Measurements from ENCODE around the gene SHOC2. TPM values are rescaled to one million over a fixed set of nuclear protein-coding genes. Genes with fewer than 3 reads are reported as not detected.

SHOC2 gene
- total and polyA plus RNA-seq, 2 of the 13 experiments (the other 11 are each of a cell fraction or from before 2014, with no cell fraction given): 8.6 to 25.5 TPM

- TF ChIP-seq ZNF496 (CRISPR knock-in tag; IDR thresholded peaks at IDR 0.05; ENCODE audit: insufficient replicate concordance) (no peak), MXD4 (CRISPR knock-in tag; IDR thresholded peaks at IDR 0.05) (peak; percentile 67), ZBTB26 (CRISPR knock-in tag; IDR thresholded peaks at IDR 0.05; ENCODE audit: borderline replicate concordance) (0 out of 2 replicates have a peak, but pooled peaks have one; percentile 39), ZNF512B (CRISPR knock-in tag; IDR thresholded peaks at IDR 0.05; ENCODE audit: borderline replicate concordance) (no peak), SALL1 (CRISPR knock-in tag; IDR thresholded peaks at IDR 0.05) (peak; percentile 61), AHDC1 (CRISPR knock-in tag; IDR thresholded peaks at IDR 0.05; ENCODE audit: borderline replicate concordance) (peak; percentile 60; the same call in 1 of the 2 replicates), SNAPC2 (CRISPR knock-in tag; IDR thresholded peaks at IDR 0.05) (peak; percentile 67; the same call in 1 of the 2 replicates), ZNF30 (CRISPR knock-in tag; IDR thresholded peaks at IDR 0.05) (no peak), ZNF878 (CRISPR knock-in tag; IDR thresholded peaks at IDR 0.05) (peak; percentile 69; the same call in 1 of the 2 replicates), ZNF558 (CRISPR knock-in tag; IDR thresholded peaks at IDR 0.05; ENCODE audit: borderline replicate concordance) (peak; percentile 40; the same call in 1 of the 2 replicates), ZFP82 (CRISPR knock-in tag; IDR thresholded peaks at IDR 0.05; ENCODE audit: borderline replicate concordance) (peak; percentile 68; the same call in 1 of the 2 replicates), CAMTA2 (CRISPR knock-in tag; IDR thresholded peaks at IDR 0.05; ENCODE audit: borderline replicate concordance) (no peak), SUZ12 (IDR thresholded peaks at IDR 0.05; ENCODE audit: low read depth, low read length) (no peak), AKAP8 (CRISPR knock-in tag; IDR thresholded peaks at IDR 0.05) (no peak), MED8 (CRISPR knock-in tag; IDR thresholded peaks at IDR 0.05; ENCODE audit: insufficient replicate concordance) (no peak), ZBTB1 (CRISPR knock-in tag; IDR thresholded peaks at IDR 0.05; ENCODE audit: borderline replicate concordance) (no peak), CEBPB (IDR thresholded peaks at IDR 0.05; ENCODE audit: borderline replicate concordance, low read depth, low read length) (no peak), ZNF383 (CRISPR knock-in tag; IDR thresholded peaks at IDR 0.05; ENCODE audit: borderline replicate concordance) (no peak), ARNT2 (CRISPR knock-in tag; IDR thresholded peaks at IDR 0.05; ENCODE audit: low read depth) (peak; percentile 57; the same call in 1 of the 2 replicates), ZFY (CRISPR knock-in tag; IDR thresholded peaks at IDR 0.05) (peak; percentile 96)
Measured at GRCh38 chr10:110918643-110919348, 608 bp upstream of the SHOC2 start, which contains the start of gene BBIP1 (continued).
